ENCODE data around the gene CEP19.

Gene CEP19

DNA sequence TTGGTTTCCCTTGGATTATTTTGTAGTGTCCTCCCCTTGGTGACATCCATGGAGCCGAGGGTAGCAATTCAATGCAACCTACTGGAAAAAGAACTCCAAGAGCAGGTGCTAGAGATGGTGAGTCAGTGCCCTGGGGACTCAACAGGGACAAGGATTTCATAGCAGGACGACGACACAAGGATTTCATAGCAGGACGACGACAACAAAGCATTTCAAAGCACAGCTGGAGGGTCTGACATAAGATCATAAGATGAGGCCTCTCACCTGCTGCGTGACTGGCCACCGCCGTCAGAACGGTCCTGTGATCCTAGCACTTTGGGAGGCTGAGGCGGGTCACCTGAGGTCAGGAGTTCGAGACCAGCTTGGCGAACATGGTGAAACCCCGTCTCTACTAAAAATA lies 50.0 kb downstream of the CEP19 start:
- TF ChIP-seq ZC3H10 (CRISPR knock-in tag; IDR thresholded peaks at IDR 0.05) (no peak), BACH2 (CRISPR knock-in tag; IDR thresholded peaks at IDR 0.05; ENCODE audit: borderline replicate concordance) (no peak), ZFP3 (CRISPR knock-in tag; IDR thresholded peaks at IDR 0.05) (no peak), ZNF70 (CRISPR knock-in tag; IDR thresholded peaks at IDR 0.05) (no peak), PPARA (CRISPR knock-in tag; IDR thresholded peaks at IDR 0.05; ENCODE audit: borderline replicate concordance) (no peak), ARNTL (CRISPR knock-in tag; IDR thresholded peaks at IDR 0.05; ENCODE audit: borderline replicate concordance, low read depth) (no peak), OSR1 (CRISPR knock-in tag; IDR thresholded peaks at IDR 0.05) (no peak), ISL1 (CRISPR knock-in tag; IDR thresholded peaks at IDR 0.05) (no peak), ZFP30 (CRISPR knock-in tag; IDR thresholded peaks at IDR 0.05) (no peak), GLIS3 (CRISPR knock-in tag; IDR thresholded peaks at IDR 0.05) (no peak), SNAI2 (CRISPR knock-in tag; IDR thresholded peaks at IDR 0.05) (no peak), TCF4 (CRISPR knock-in tag; IDR thresholded peaks at IDR 0.05; ENCODE audit: borderline replicate concordance) (no peak)
- TF ChIP-seq, protein P1, sequence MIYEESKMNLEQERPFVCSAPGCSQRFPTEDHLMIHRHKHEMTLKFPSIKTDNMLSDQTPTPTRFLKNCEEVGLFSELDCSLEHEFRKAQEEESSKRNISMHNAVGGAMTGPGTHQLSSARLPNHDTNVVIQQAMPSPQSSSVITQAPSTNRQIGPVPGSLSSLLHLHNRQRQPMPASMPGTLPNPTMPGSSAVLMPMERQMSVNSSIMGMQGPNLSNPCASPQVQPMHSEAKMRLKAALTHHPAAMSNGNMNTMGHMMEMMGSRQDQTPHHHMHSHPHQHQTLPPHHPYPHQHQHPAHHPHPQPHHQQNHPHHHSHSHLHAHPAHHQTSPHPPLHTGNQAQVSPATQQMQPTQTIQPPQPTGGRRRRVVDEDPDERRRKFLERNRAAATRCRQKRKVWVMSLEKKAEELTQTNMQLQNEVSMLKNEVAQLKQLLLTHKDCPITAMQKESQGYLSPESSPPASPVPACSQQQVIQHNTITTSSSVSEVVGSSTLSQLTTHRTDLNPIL (CRISPR knock-in tag; IDR thresholded peaks at IDR 0.05; ENCODE audit: low read depth): no peak
- TF ChIP-seq, protein P2, sequence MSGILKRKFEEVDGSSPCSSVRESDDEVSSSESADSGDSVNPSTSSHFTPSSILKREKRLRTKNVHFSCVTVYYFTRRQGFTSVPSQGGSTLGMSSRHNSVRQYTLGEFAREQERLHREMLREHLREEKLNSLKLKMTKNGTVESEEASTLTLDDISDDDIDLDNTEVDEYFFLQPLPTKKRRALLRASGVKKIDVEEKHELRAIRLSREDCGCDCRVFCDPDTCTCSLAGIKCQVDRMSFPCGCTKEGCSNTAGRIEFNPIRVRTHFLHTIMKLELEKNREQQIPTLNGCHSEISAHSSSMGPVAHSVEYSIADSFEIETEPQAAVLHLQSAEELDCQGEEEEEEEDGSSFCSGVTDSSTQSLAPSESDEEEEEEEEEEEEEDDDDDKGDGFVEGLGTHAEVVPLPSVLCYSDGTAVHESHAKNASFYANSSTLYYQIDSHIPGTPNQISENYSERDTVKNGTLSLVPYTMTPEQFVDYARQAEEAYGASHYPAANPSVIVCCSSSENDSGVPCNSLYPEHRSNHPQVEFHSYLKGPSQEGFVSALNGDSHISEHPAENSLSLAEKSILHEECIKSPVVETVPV (CRISPR knock-in tag; IDR thresholded peaks at IDR 0.05): no peak
- no peak for ATAC-seq

DNA sequence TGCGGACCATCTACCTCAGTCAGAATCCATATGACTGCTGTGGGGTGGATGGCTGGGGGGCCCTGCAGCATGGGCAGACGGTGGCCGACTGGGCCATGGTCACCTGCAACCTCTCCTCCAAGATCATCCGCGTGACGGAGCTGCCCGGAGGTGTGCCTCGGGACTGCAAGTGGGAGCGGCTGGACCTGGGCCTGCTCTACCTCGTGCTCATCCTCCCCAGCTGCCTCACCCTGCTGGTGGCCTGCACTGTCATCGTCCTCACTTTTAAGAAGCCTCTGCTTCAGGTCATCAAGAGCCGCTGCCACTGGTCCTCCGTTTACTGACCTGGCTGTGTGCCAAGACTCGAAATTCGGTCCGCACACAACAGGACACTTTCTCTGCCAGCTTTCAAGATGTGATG lies 50.6 kb downstream of the CEP19 start:
- ATAC-seq: no peak
- TF ChIP-seq CSDC2 (CRISPR knock-in tag; IDR thresholded peaks at IDR 0.05): no peak
- TF ChIP-seq TOX (CRISPR knock-in tag; IDR thresholded peaks at IDR 0.05; ENCODE audit: borderline replicate concordance): no peak
- TF ChIP-seq, protein P3, sequence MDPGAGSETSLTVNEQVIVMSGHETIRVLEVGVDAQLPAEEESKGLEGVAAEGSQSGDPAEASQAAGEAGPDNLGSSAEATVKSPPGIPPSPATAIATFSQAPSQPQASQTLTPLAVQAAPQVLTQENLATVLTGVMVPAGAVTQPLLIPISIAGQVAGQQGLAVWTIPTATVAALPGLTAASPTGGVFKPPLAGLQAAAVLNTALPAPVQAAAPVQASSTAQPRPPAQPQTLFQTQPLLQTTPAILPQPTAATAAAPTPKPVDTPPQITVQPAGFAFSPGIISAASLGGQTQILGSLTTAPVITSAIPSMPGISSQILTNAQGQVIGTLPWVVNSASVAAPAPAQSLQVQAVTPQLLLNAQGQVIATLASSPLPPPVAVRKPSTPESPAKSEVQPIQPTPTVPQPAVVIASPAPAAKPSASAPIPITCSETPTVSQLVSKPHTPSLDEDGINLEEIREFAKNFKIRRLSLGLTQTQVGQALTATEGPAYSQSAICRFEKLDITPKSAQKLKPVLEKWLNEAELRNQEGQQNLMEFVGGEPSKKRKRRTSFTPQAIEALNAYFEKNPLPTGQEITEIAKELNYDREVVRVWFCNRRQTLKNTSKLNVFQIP (CRISPR knock-in tag; IDR thresholded peaks at IDR 0.05; ENCODE audit: borderline replicate concordance, low read depth): no peak
- TF ChIP-seq ZNF70 (CRISPR knock-in tag; IDR thresholded peaks at IDR 0.05): no peak
- TF ChIP-seq, protein P4, sequence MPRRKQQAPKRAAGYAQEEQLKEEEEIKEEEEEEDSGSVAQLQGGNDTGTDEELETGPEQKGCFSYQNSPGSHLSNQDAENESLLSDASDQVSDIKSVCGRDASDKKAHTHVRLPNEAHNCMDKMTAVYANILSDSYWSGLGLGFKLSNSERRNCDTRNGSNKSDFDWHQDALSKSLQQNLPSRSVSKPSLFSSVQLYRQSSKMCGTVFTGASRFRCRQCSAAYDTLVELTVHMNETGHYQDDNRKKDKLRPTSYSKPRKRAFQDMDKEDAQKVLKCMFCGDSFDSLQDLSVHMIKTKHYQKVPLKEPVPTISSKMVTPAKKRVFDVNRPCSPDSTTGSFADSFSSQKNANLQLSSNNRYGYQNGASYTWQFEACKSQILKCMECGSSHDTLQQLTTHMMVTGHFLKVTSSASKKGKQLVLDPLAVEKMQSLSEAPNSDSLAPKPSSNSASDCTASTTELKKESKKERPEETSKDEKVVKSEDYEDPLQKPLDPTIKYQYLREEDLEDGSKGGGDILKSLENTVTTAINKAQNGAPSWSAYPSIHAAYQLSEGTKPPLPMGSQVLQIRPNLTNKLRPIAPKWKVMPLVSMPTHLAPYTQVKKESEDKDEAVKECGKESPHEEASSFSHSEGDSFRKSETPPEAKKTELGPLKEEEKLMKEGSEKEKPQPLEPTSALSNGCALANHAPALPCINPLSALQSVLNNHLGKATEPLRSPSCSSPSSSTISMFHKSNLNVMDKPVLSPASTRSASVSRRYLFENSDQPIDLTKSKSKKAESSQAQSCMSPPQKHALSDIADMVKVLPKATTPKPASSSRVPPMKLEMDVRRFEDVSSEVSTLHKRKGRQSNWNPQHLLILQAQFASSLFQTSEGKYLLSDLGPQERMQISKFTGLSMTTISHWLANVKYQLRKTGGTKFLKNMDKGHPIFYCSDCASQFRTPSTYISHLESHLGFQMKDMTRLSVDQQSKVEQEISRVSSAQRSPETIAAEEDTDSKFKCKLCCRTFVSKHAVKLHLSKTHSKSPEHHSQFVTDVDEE (CRISPR knock-in tag; IDR thresholded peaks at IDR 0.05): no peak
- no peak for TF ChIP-seq BACH2 (CRISPR knock-in tag; IDR thresholded peaks at IDR 0.05; ENCODE audit: borderline replicate concordance)
- TF ChIP-seq OSR1 (CRISPR knock-in tag; IDR thresholded peaks at IDR 0.05): no peak
- no peak for TF ChIP-seq ZFP3 (CRISPR knock-in tag; IDR thresholded peaks at IDR 0.05)
- TF ChIP-seq ARNTL (CRISPR knock-in tag; IDR thresholded peaks at IDR 0.05; ENCODE audit: borderline replicate concordance, low read depth): no peak
- TF ChIP-seq PPARA (CRISPR knock-in tag; IDR thresholded peaks at IDR 0.05; ENCODE audit: borderline replicate concordance): no peak
- TF ChIP-seq SNAI2 (CRISPR knock-in tag; IDR thresholded peaks at IDR 0.05): no peak
- TF ChIP-seq, protein P1 (CRISPR knock-in tag; IDR thresholded peaks at IDR 0.05; ENCODE audit: low read depth): no peak
- TF ChIP-seq GLIS3 (CRISPR knock-in tag; IDR thresholded peaks at IDR 0.05): no peak
- no peak for TF ChIP-seq ZNF565 (CRISPR knock-in tag; conservative IDR thresholded peaks at IDR 0.05; ENCODE audit: low read depth)
- no peak for TF ChIP-seq ZC3H10 (CRISPR knock-in tag; IDR thresholded peaks at IDR 0.05)
- TF ChIP-seq ZFP30 (CRISPR knock-in tag; IDR thresholded peaks at IDR 0.05): no peak
- TF ChIP-seq ESRRG (CRISPR knock-in tag; IDR thresholded peaks at IDR 0.05): no peak

DNA sequence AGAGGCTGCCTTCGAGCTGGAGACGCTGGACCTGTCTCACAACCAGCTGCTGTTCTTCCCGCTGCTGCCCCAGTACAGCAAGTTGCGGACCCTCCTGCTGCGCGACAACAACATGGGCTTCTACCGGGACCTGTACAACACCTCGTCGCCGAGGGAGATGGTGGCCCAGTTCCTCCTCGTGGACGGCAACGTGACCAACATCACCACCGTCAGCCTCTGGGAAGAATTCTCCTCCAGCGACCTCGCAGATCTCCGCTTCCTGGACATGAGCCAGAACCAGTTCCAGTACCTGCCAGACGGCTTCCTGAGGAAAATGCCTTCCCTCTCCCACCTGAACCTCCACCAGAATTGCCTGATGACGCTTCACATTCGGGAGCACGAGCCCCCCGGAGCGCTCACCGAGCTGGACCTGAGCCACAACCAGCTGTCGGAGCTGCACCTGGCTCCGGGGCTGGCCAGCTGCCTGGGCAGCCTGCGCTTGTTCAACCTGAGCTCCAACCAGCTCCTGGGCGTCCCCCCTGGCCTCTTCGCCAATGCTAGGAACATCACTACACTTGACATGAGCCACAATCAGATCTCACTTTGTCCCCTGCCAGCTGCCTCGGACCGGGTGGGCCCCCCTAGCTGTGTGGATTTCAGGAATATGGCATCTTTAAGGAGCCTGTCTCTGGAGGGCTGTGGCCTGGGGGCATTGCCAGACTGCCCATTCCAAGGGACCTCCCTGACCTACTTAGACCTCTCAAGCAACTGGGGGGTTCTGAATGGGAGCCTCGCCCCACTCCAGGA lies 51.5 kb downstream of the CEP19 start:
- no peak for TF ChIP-seq ZNF70 (CRISPR knock-in tag; IDR thresholded peaks at IDR 0.05)
- no peak for TF ChIP-seq SNAI2 (CRISPR knock-in tag; IDR thresholded peaks at IDR 0.05)
- TF ChIP-seq, protein P5, sequence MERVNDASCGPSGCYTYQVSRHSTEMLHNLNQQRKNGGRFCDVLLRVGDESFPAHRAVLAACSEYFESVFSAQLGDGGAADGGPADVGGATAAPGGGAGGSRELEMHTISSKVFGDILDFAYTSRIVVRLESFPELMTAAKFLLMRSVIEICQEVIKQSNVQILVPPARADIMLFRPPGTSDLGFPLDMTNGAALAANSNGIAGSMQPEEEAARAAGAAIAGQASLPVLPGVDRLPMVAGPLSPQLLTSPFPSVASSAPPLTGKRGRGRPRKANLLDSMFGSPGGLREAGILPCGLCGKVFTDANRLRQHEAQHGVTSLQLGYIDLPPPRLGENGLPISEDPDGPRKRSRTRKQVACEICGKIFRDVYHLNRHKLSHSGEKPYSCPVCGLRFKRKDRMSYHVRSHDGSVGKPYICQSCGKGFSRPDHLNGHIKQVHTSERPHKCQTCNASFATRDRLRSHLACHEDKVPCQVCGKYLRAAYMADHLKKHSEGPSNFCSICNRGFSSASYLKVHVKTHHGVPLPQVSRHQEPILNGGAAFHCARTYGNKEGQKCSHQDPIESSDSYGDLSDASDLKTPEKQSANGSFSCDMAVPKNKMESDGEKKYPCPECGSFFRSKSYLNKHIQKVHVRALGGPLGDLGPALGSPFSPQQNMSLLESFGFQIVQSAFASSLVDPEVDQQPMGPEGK (CRISPR knock-in tag; IDR thresholded peaks at IDR 0.05; ENCODE audit: borderline replicate concordance): no peak
- no peak for TF ChIP-seq ISL1 (CRISPR knock-in tag; IDR thresholded peaks at IDR 0.05)
- TF ChIP-seq BACH2 (CRISPR knock-in tag; IDR thresholded peaks at IDR 0.05; ENCODE audit: borderline replicate concordance): no peak
- TF ChIP-seq ZNF8 (CRISPR knock-in tag; IDR thresholded peaks at IDR 0.05): no peak
- no peak for TF ChIP-seq TCF4 (CRISPR knock-in tag; IDR thresholded peaks at IDR 0.05; ENCODE audit: borderline replicate concordance)
- no peak for TF ChIP-seq ZFP30 (CRISPR knock-in tag; IDR thresholded peaks at IDR 0.05)
- ATAC-seq: no peak
